CD14-positive monocyte (primary cell): Measurements from ENCODE around the gene CDH13. TPM values are rescaled to one million over a fixed set of nuclear protein-coding genes. Genes with fewer than 3 reads are reported as not detected.

ENCODE experiments used
- DNase-seq, 3 donors: peaks; one replicate each; pipeline ENCODE4 v3.0.0-alpha.2; 2011 to 2022
- H2AFZ ChIP-seq: 2 replicates; pipeline ENCODE4 v1.6.0; 2012; ENCODE audit warnings: mild to moderate bottlenecking, low read depth, low read length, inconsistent platforms; ENCODE audit not compliant: insufficient read depth, poor library complexity, severe bottlenecking
- H3K27ac ChIP-seq, 2 donors: 1 replicate in 1 of 2; 2 replicates in 1 of 2; pipeline ENCODE4 v1.5.1; 2012 to 2013; ENCODE audit warnings: low read length in 2 of 2, control low read depth in 1 of 2, inconsistent platforms in 1 of 2, low read depth in 1 of 2, mild to moderate bottlenecking in 1 of 2
- H3K27me3 ChIP-seq, 2 donors: one replicate each; pipeline versions ENCODE4 v1.6.0 to v1.6.1; 2011 to 2013; ENCODE audit warnings: low read length in 2 of 2; ENCODE audit not compliant: control insufficient read depth in 2 of 2, insufficient read depth in 2 of 2
- H3K36me3 ChIP-seq, 2 donors: replicated peaks in 1 of 2; 1 replicate in 1 of 2; 2 replicates in 1 of 2; pipeline versions ENCODE4 v1.5.1 to v1.6.1; 2012 to 2013; ENCODE audit warnings: low read length in 2 of 2, control low read depth in 1 of 2, inconsistent platforms in 1 of 2, mild to moderate bottlenecking in 1 of 2; ENCODE audit not compliant: insufficient read depth in 2 of 2, control insufficient read depth in 1 of 2
- H3K4me1 ChIP-seq, 2 donors: 1 replicate in 1 of 2; 2 replicates in 1 of 2; pipeline versions ENCODE4 v1.5.1 to v1.6.1; 2012 to 2013; ENCODE audit warnings: low read length in 2 of 2, control low read depth in 1 of 2, inconsistent platforms in 1 of 2, mild to moderate bottlenecking in 1 of 2, moderate library complexity in 1 of 2; ENCODE audit not compliant: insufficient read depth in 2 of 2, control insufficient read depth in 1 of 2
- H3K4me2 ChIP-seq: replicated peaks from 2 replicates; pipeline ENCODE3; 2012; ENCODE audit warnings: low read length, moderate library complexity, mild to moderate bottlenecking; ENCODE audit not compliant: poor library complexity, severe bottlenecking; ENCODE audit errors: extremely low read depth
- H3K4me3 ChIP-seq, 3 experiments: fragments of 200-600 bp in 1 of 3; sonication (generic) in 1 of 3; replicated peaks in 1 of 3; 1 replicate in 2 of 3; 2 replicates in 1 of 3; pipeline ENCODE4 v1.5.1; 2011 to 2013; ENCODE audit warnings: low read length in 3 of 3, mild to moderate bottlenecking in 3 of 3, control low read depth in 2 of 3, low read depth in 2 of 3, inconsistent platforms in 1 of 3, moderate library complexity in 1 of 3
- H3K79me2 ChIP-seq: 2 replicates; pipeline ENCODE4 v1.6.0; 2012; ENCODE audit warnings: mild to moderate bottlenecking, control low read depth, inconsistent platforms, low read length, moderate library complexity; ENCODE audit not compliant: insufficient read depth
- H3K9ac ChIP-seq: 2 replicates; pipeline ENCODE4 v1.6.0; 2017; ENCODE audit warnings: low read length, mild to moderate bottlenecking; ENCODE audit not compliant: insufficient read depth, poor library complexity, severe bottlenecking
- H3K9me3 ChIP-seq, 2 donors: replicated peaks in 1 of 2; 1 replicate in 1 of 2; 2 replicates in 1 of 2; pipeline versions ENCODE4 v1.5.1 to v1.6.1; 2012 to 2013; ENCODE audit warnings: low read length in 2 of 2, control low read depth in 1 of 2; ENCODE audit not compliant: control insufficient read depth in 1 of 2, insufficient read depth in 1 of 2
- H4K20me1 ChIP-seq: 2 replicates; pipeline ENCODE4 v1.6.0; 2012; ENCODE audit warnings: mild to moderate bottlenecking, low read length, control low read depth, moderate library complexity; ENCODE audit not compliant: insufficient read depth
- H3K27ac Mint-ChIP-seq, 7 donors: one replicate each; pipeline ENCODE4 v1.8.0; 2020; ENCODE audit warnings: mild to moderate bottlenecking in 7 of 7, mixed read lengths in 7 of 7, moderate library complexity in 6 of 7, inconsistent platforms in 2 of 7
- H3K27me3 Mint-ChIP-seq, 3 donors: one replicate each; pipeline ENCODE4 v1.8.0; 2021 to 2022; ENCODE audit warnings: low read depth in 3 of 3, mild to moderate bottlenecking in 3 of 3, mixed read lengths in 3 of 3, moderate library complexity in 3 of 3, inconsistent platforms in 1 of 3
- H3K36me3 Mint-ChIP-seq, 2 donors: one replicate each; pipeline ENCODE4 v1.8.0; 2020; ENCODE audit warnings: mixed read lengths in 2 of 2, inconsistent platforms in 1 of 2, mild to moderate bottlenecking in 1 of 2
- H3K4me1 Mint-ChIP-seq: one replicate; pipeline ENCODE4 v1.8.0; 2020; ENCODE audit warnings: mild to moderate bottlenecking, mixed read lengths
- H3K4me3 Mint-ChIP-seq, 2 donors: one replicate each; pipeline ENCODE4 v1.8.0; 2020; ENCODE audit warnings: mild to moderate bottlenecking in 2 of 2, mixed read lengths in 2 of 2, moderate library complexity in 1 of 2
- H3K9me3 Mint-ChIP-seq, 7 donors: one replicate each; pipeline ENCODE4 v1.8.0; 2020 to 2022; ENCODE audit warnings: mixed read lengths in 7 of 7, mild to moderate bottlenecking in 6 of 7, moderate library complexity in 6 of 7, inconsistent platforms in 2 of 7
- WGBS: methylation state at CpG from one replicate; pipeline ENCODE4 v1.1.5; 2013; ENCODE audit warnings: missing lambda C conversion rate; ENCODE audit not compliant: insufficient coverage; 5-methylcytosine and 5-hydroxymethylcytosine counted together
- intact Hi-C, 2 donors: fragments of 100-400 bp; cut with micrococcal nuclease; formaldehyde crosslinking; loops; one replicate each; pipeline versions ENCODE4 v1.15.0 to v1.15.1; 2023
- polyA plus RNA-seq, 3 donors: library from polyadenylated mRNA; depleted of rRNA in 1 of 3; unstranded in 2 of 3; stranded (reverse) in 1 of 3; fragments of 300-500 nt in 2 of 3; fragments of >200 nt in 1 of 3; fragmentation: Illumina TruSeq in 2 of 3; gene quantifications; 1 replicate in 2 of 3; 2 replicates in 1 of 3; pipeline ENCODE4 v1.2.3, GENCODE V29; 2012 to 2021
- TF ChIP-seq, protein P1 (sequence below): fragments of 200-600 bp; IDR thresholded peaks from one replicate; pipeline ENCODE4 v1.8.0; 2022; ENCODE audit warnings: antibody characterized with exemption, mild to moderate bottlenecking

Gene CDH13
- polyA plus RNA-seq, 3 donors = 0.13 to 0.19 TPM; not detected in 1

- H3K4me3 Mint-ChIP-seq = no peak overlapping the region
- H3K36me3 Mint-ChIP-seq = no peaks in the 10 kb centered on the region
- Histone ChIP-seq H3K27me3 (no peaks in the 10 kb centered on the region), H2AFZ (no peak overlapping the region), H3K4me2 (no peak overlapping the region), H3K4me3 (no peak overlapping the region), H3K27ac (no peak overlapping the region), H3K9me3 (no peaks in the 10 kb centered on the region), H3K4me1 (no peaks in the 10 kb centered on the region), H3K79me2 (no peaks in the 10 kb centered on the region), H3K36me3 (no peaks in the 10 kb centered on the region), H3K9ac (no peak overlapping the region), H4K20me1 (no peaks in the 10 kb centered on the region)
- H3K27me3 Mint-ChIP-seq = peaks cover 0 to 11% (median 2%) of the 10 kb centered on the region in 3 donors
- TF ChIP-seq, protein P1, sequence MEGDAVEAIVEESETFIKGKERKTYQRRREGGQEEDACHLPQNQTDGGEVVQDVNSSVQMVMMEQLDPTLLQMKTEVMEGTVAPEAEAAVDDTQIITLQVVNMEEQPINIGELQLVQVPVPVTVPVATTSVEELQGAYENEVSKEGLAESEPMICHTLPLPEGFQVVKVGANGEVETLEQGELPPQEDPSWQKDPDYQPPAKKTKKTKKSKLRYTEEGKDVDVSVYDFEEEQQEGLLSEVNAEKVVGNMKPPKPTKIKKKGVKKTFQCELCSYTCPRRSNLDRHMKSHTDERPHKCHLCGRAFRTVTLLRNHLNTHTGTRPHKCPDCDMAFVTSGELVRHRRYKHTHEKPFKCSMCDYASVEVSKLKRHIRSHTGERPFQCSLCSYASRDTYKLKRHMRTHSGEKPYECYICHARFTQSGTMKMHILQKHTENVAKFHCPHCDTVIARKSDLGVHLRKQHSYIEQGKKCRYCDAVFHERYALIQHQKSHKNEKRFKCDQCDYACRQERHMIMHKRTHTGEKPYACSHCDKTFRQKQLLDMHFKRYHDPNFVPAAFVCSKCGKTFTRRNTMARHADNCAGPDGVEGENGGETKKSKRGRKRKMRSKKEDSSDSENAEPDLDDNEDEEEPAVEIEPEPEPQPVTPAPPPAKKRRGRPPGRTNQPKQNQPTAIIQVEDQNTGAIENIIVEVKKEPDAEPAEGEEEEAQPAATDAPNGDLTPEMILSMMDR = no peak
- H3K27ac Mint-ChIP-seq = no peak overlapping the region
- no peaks in the 10 kb centered on the region for H3K4me1 Mint-ChIP-seq
- DNase-seq = no peak
- peaks cover 0 to 7% (median 0%) of the 10 kb centered on the region in 7 donors for H3K9me3 Mint-ChIP-seq
- intact Hi-C loops = no loop called here
Observed at GRCh38 chr16:82586130-82586529, 40.6 kb upstream of the CDH13 start.

DNA sequence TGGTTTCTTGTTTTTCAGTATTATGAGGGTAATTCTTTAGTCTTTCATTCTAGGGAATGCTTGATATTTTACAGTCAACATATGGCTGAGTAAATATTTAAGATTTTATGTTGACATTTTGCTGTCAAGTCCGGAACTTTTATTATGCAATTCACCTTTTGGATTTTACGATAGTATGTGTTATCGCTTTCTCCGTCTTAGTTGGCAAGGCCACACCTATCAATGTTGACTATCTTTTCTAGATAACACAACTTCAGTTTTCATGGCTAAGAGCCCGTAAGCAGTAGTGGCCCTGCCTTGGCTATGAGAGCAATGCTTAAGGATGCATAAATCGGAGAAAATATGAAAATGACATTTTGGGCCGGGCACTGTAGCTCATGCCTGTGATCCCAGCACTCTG lies 39.5 kb upstream of the CDH13 start:
- H4K20me1 ChIP-seq = no peaks in the 10 kb centered on the region
- H3K4me2 ChIP-seq = no peak overlapping the region
- no peak overlapping the region for H3K27ac ChIP-seq
- no peak overlapping the region for H3K27ac Mint-ChIP-seq
- no peaks in the 10 kb centered on the region for H3K27me3 ChIP-seq
- TF ChIP-seq, protein P1 = no peak
- no peak for DNase-seq
- no peaks in the 10 kb centered on the region for H3K4me1 Mint-ChIP-seq
- intact Hi-C loops = no loop called here
- H3K9ac ChIP-seq = no peak overlapping the region
- H3K79me2 ChIP-seq = no peaks in the 10 kb centered on the region
- no peaks in the 10 kb centered on the region for H3K36me3 ChIP-seq
- H3K9me3 ChIP-seq = no peaks in the 10 kb centered on the region
- 100% methylated on average over 4 of the region's 7 CpGs for WGBS
- H3K36me3 Mint-ChIP-seq = no peaks in the 10 kb centered on the region
- peaks cover 0 to 10% (median 0%) of the 10 kb centered on the region in 7 donors for H3K9me3 Mint-ChIP-seq
- H3K4me1 ChIP-seq = no peaks in the 10 kb centered on the region
- no peak overlapping the region for H3K4me3 Mint-ChIP-seq
- no peak overlapping the region for H2AFZ ChIP-seq
- peaks cover 0 to 11% (median 2%) of the 10 kb centered on the region in 3 donors for H3K27me3 Mint-ChIP-seq
- H3K4me3 ChIP-seq = no peak overlapping the region
